SK-N-SH (cell line): Measurements from ENCODE around the gene PDZK1. TPM values are rescaled to one million over a fixed set of nuclear protein-coding genes. Genes with fewer than 3 reads are reported as not detected.

Source experiments
- CTCF ChIA-PET: fragments of 300-600, 350-600 bp; formaldehyde crosslinking; extraction: SDS; loops from one replicate; lab custom pipeline; 2021; lab: Yijun Ruan, JAX
- POLR2A ChIA-PET: fragments of 350-600 bp; sonication (Branson Sonifier 250); formaldehyde crosslinking; extraction: SDS; loops from one replicate; lab custom pipeline; 2020; ENCODE audit warnings: antibody characterized with exemption, inconsistent platforms; lab: Yijun Ruan, JAX
- DNase-seq: peaks from one replicate; pipeline ENCODE4 v3.0.0; 2012
- H2AFZ ChIP-seq: fragments of 200-600 bp; sonication (generic); 2 replicates; pipeline ENCODE4 v1.8.1; 2016; ENCODE audit warnings: antibody characterized with exemption, mild to moderate bottlenecking, low read depth
- H3F3A ChIP-seq: fragments of 200-600 bp; sonication (generic); replicated peaks from 2 replicates; pipeline ENCODE3; 2016; ENCODE audit warnings: antibody characterized with exemption, mild to moderate bottlenecking; ENCODE audit not compliant: insufficient read depth
- H3K27ac ChIP-seq, 2 experiments: fragments of 200-500 bp in 1 of 2; fragments of 200-600 bp in 1 of 2; sonication (Bioruptor generic) in 1 of 2; sonication (generic), shearing (Covaris generic) in 1 of 2; 2 replicates each; pipeline versions ENCODE4 v1.5.1 to v1.6.1; 2014 to 2016; ENCODE audit warnings: low read depth in 2 of 2, inconsistent platforms in 1 of 2, low read length in 1 of 2, mild to moderate bottlenecking in 1 of 2, mixed read lengths in 1 of 2
- H3K27me3 ChIP-seq: fragments of 200-600 bp; sonication (generic), shearing (Covaris generic); 2 replicates; pipeline ENCODE4 v1.6.1; 2016; ENCODE audit warnings: mixed run types; ENCODE audit not compliant: insufficient read depth
- H3K36me3 ChIP-seq, 2 experiments: fragments of 200-500 bp in 1 of 2; fragments of 200-600 bp in 1 of 2; sonication (Bioruptor generic) in 1 of 2; sonication (generic) in 1 of 2; replicated peaks in 1 of 2; 2 replicates each; pipeline versions ENCODE3 to v1.5.1; 2014 to 2016; ENCODE audit warnings: low read length in 1 of 2, mild to moderate bottlenecking in 1 of 2; ENCODE audit not compliant: insufficient read depth in 2 of 2, control insufficient read depth in 1 of 2
- H3K4me1 ChIP-seq, 2 experiments: fragments of 200-500 bp in 1 of 2; fragments of 200-600 bp in 1 of 2; sonication (Bioruptor generic) in 1 of 2; sonication (generic), shearing (Covaris generic) in 1 of 2; 2 replicates each; pipeline versions ENCODE4 v1.5.1 to v1.6.1; 2014 to 2016; ENCODE audit warnings: low read depth in 1 of 2, low read length in 1 of 2, mixed run types in 1 of 2; ENCODE audit not compliant: insufficient read depth in 2 of 2, control insufficient read depth in 1 of 2
- H3K4me2 ChIP-seq: fragments of 200-600 bp; sonication (generic), shearing (Covaris generic); 2 replicates; pipeline ENCODE4 v1.6.1; 2017; ENCODE audit warnings: mixed run types
- H3K4me3 ChIP-seq, 2 experiments: fragments of 200-500 bp in 1 of 2; fragments of 200-600 bp in 1 of 2; sonication (Bioruptor generic) in 1 of 2; sonication (generic), shearing (Covaris generic) in 1 of 2; 2 replicates each; pipeline versions ENCODE4 v1.5.1 to v1.8.1; 2014 to 2016; ENCODE audit warnings: low read depth in 2 of 2, inconsistent platforms in 1 of 2, low read length in 1 of 2, mild to moderate bottlenecking in 1 of 2, mixed read lengths in 1 of 2, moderate library complexity in 1 of 2
- H3K79me2 ChIP-seq: fragments of 200-600 bp; sonication (generic); 2 replicates; pipeline ENCODE4 v1.8.1; 2017; ENCODE audit warnings: mild to moderate bottlenecking; ENCODE audit not compliant: insufficient read depth
- H3K9ac ChIP-seq: fragments of 200-600 bp; sonication (generic); 2 replicates; pipeline ENCODE4 v1.6.1; 2017; ENCODE audit warnings: mixed run types
- H3K9me2 ChIP-seq: fragments of 200-600 bp; sonication (generic); 2 replicates; pipeline ENCODE4 v1.6.1; 2017; ENCODE audit warnings: mixed run types
- H3K9me3 ChIP-seq: fragments of 200-600 bp; sonication (generic); 2 replicates; pipeline ENCODE4 v1.6.1; 2017; ENCODE audit warnings: mixed run types, mild to moderate bottlenecking, moderate library complexity
- H4K20me1 ChIP-seq: fragments of 200-600 bp; sonication (generic); 2 replicates; pipeline ENCODE4 v1.6.1; 2017; ENCODE audit warnings: mild to moderate bottlenecking, mixed run types; ENCODE audit not compliant: insufficient read depth
- ELF1 ChIP-seq: IDR thresholded peaks from 2 replicates; pipeline ENCODE4 v1.4.0; 2012
- FOXJ3 ChIP-seq: sonication (generic); formaldehyde crosslinking; IDR thresholded peaks from 2 replicates; pipeline ENCODE4 v1.5.1; 2020; ENCODE audit warnings: mild to moderate bottlenecking, missing genetic modification reagents
- GABPA ChIP-seq: IDR thresholded peaks from 2 replicates; pipeline ENCODE4 v1.4.0; 2012; ENCODE audit warnings: low read depth, mild to moderate bottlenecking
- MXI1 ChIP-seq: IDR thresholded peaks from 2 replicates; pipeline ENCODE4 v1.6.1; 2012; ENCODE audit warnings: mild to moderate bottlenecking, low read depth, low read length, improper control_type of control experiment
- NFIC ChIP-seq: IDR thresholded peaks from 2 replicates; pipeline ENCODE4 v1.4.0; 2012; ENCODE audit warnings: borderline replicate concordance
- NRF1 ChIP-seq: IDR thresholded peaks from 2 replicates; pipeline ENCODE4 v1.6.1; 2012; ENCODE audit warnings: low read depth, mild to moderate bottlenecking, low read length
- PBX3 ChIP-seq: IDR thresholded peaks from 2 replicates; pipeline ENCODE4; 2012
- POLR2AphosphoS5 ChIP-seq: IDR thresholded peaks from 2 replicates; pipeline ENCODE4 v1.6.1; 2012; ENCODE audit warnings: low read depth, low read length
- RFX5 ChIP-seq: IDR thresholded peaks from 2 replicates; pipeline ENCODE4 v1.6.1; 2012; ENCODE audit warnings: mild to moderate bottlenecking, improper control_type of control experiment, low read length
- RXRA ChIP-seq: IDR thresholded peaks from 2 replicates; pipeline ENCODE4 v1.4.0; 2012; ENCODE audit warnings: low read depth, mild to moderate bottlenecking, borderline replicate concordance
- SMC3 ChIP-seq: IDR thresholded peaks from 2 replicates; pipeline ENCODE4 v1.6.1; 2012; ENCODE audit warnings: low read depth, low read length, improper control_type of control experiment
- TCF12 ChIP-seq: IDR thresholded peaks from 2 replicates; pipeline ENCODE4 v1.4.0; 2012
- TEAD4 ChIP-seq: IDR thresholded peaks from 2 replicates; pipeline ENCODE4 v1.4.0; 2012; ENCODE audit warnings: mild to moderate bottlenecking, borderline replicate concordance; ENCODE audit not compliant: insufficient read depth
- WGBS: methylation state at CpG from one replicate; pipeline ENCODE4 v1.1.6; 2017; ENCODE audit warnings: low lambda C conversion rate; 5-methylcytosine and 5-hydroxymethylcytosine counted together
- polyA plus RNA-seq, 3 experiments: library from polyadenylated mRNA; depleted of rRNA; stranded (reverse); fragments of >200 nt; gene quantifications; 2 replicates each; pipeline ENCODE4 v1.2.3, GENCODE V29; 2012
- TF ChIP-seq, protein P1 (sequence below): fragments of 200-600 bp; sonication (generic); IDR thresholded peaks from 2 replicates; pipeline ENCODE4 v1.6.1; 2017; ENCODE audit warnings: antibody characterized with exemption, mild to moderate bottlenecking, moderate library complexity

PDZK1 gene
- polyA plus RNA-seq, 1 of the 3 experiments (the other 2 are of a cell fraction): 0.16 TPM

GRCh38 chr1:145714524-145715111, 7.5 kb upstream of the PDZK1 start:
- H4K20me1 ChIP-seq: no peaks in the 10 kb centered on the region
- H3K9me3 ChIP-seq: no peaks in the 10 kb centered on the region
- H3K27me3 ChIP-seq: no peaks in the 10 kb centered on the region
- no peaks in the 10 kb centered on the region for H3K79me2 ChIP-seq
- no peak overlapping the region for H2AFZ ChIP-seq
- H3K9ac ChIP-seq: no peak overlapping the region
- peaks cover 0 to 15% of the 10 kb centered on the region in 2 experiments; a peak in 1 of 4 replicates for H3K4me1 ChIP-seq
- DNase-seq: no peak
- H3K36me3 ChIP-seq: no peaks in the 10 kb centered on the region
- TF ChIP-seq POLR2AphosphoS5 (no peak), ELF1 (no peak), NRF1 (no peak), FOXJ3 (CRISPR knock-in tag) (no peak), RFX5 (no peak), GABPA (no peak), TCF12 (no peak)
- TF ChIP-seq, protein P1, sequence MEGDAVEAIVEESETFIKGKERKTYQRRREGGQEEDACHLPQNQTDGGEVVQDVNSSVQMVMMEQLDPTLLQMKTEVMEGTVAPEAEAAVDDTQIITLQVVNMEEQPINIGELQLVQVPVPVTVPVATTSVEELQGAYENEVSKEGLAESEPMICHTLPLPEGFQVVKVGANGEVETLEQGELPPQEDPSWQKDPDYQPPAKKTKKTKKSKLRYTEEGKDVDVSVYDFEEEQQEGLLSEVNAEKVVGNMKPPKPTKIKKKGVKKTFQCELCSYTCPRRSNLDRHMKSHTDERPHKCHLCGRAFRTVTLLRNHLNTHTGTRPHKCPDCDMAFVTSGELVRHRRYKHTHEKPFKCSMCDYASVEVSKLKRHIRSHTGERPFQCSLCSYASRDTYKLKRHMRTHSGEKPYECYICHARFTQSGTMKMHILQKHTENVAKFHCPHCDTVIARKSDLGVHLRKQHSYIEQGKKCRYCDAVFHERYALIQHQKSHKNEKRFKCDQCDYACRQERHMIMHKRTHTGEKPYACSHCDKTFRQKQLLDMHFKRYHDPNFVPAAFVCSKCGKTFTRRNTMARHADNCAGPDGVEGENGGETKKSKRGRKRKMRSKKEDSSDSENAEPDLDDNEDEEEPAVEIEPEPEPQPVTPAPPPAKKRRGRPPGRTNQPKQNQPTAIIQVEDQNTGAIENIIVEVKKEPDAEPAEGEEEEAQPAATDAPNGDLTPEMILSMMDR: no peak
- no peak overlapping the region for H3K4me3 ChIP-seq
- H3F3A ChIP-seq: no peaks in the 10 kb centered on the region
- ChIA-PET CTCF (no interaction called here), POLR2A (no interaction called here)
- 74% methylated on average over 6 of the region's 6 CpGs for WGBS
- no peak overlapping the region for H3K27ac ChIP-seq
- no peak overlapping the region for H3K4me2 ChIP-seq
- H3K9me2 ChIP-seq: no peaks in the 10 kb centered on the region

- no peak for TF ChIP-seq SMC3
- TF ChIP-seq PBX3: no peak
- TF ChIP-seq POLR2AphosphoS5: no peak
- TF ChIP-seq MXI1: no peak
- no peak for TF ChIP-seq NFIC
- no peak for TF ChIP-seq TEAD4
- no peak for TF ChIP-seq RXRA
- no peak for TF ChIP-seq FOXJ3 (CRISPR knock-in tag)
- CTCF ChIA-PET: interaction anchor here (1.0 to 1.3 kb wide), 2 partner anchors 9 to 10 kb away, joined by 3 to 4 read pairs; no protein-coding TSS in a partner anchor
- H4K20me1 ChIP-seq: no peaks in the 10 kb centered on the region
- no peaks in the 10 kb centered on the region for H3K9me2 ChIP-seq
- no peaks in the 10 kb centered on the region for H3K27me3 ChIP-seq
- POLR2A ChIA-PET: no interaction called here
- H3K36me3 ChIP-seq: no peaks in the 10 kb centered on the region
- H3K27ac ChIP-seq: no peak overlapping the region
- H2AFZ ChIP-seq: no peak overlapping the region
- H3K79me2 ChIP-seq: no peaks in the 10 kb centered on the region
- WGBS: 63% methylated on average over 3 of the region's 3 CpGs
- no peaks in the 10 kb centered on the region for H3F3A ChIP-seq
- no peak overlapping the region for H3K9ac ChIP-seq
- H3K4me1 ChIP-seq: peaks cover 0 to 25% of the 10 kb centered on the region in 2 experiments; a peak in 1 of 4 replicates
- H3K4me3 ChIP-seq: no peak overlapping the region
- DNase-seq: no peak
- H3K9me3 ChIP-seq: no peaks in the 10 kb centered on the region
- H3K4me2 ChIP-seq: no peak overlapping the region
These were observed 4.1 kb upstream of the PDZK1 start for GRCh38 chr1:145711213-145711651.
